Measurements from ENCODE around the gene FOXN4. TPM values are rescaled to one million over a fixed set of nuclear protein-coding genes. Genes with fewer than 3 reads are reported as not detected.

FOXN4 gene
- total and polyA plus RNA-seq, 2 donors (not counting 3 experiments of a cell fraction or from before 2014, with no cell fraction given), result not detected

- Histone ChIP-seq H3K9me1 (replicated peaks; ENCODE audit: control insufficient read depth, extremely low read depth, insufficient read depth, low read length) (no peaks in the 10 kb centered on the region), H3K4me2 (ENCODE audit: insufficient read depth, low read length) (peak overlapping the region; percentile 30), H3K9me3 (replicated peaks; ENCODE audit: control insufficient read depth, insufficient read depth, low read length) (no peaks in the 10 kb centered on the region), H3K27ac (ENCODE audit: insufficient read depth, low read depth, low read length) (no peak overlapping the region), H4K20me1 (replicated peaks; ENCODE audit: control insufficient read depth, extremely low read depth, insufficient read depth, low read length) (no peaks in the 10 kb centered on the region), H3K27me3 (ENCODE audit: control insufficient read depth in 2 of 2, insufficient read depth in 2 of 2, low read length in 2 of 2) (peaks cover 52 to 69% of the 10 kb centered on the region in 2 experiments), H3K4me3 (replicated peaks in 1 of 3; ENCODE audit: insufficient read depth in 1 of 3, low read depth in 1 of 3, low read length in 3 of 3) (peak overlapping the region in 1 of 3 experiments; percentile 12), H3K4me1 (ENCODE audit: control insufficient read depth, extremely low read depth, insufficient read depth, low read length) (peaks cover 2% of the 10 kb centered on the region), H2AFZ (ENCODE audit: low read depth, low read length) (peak overlapping the region; percentile 37), H3K9ac (replicated peaks; ENCODE audit: extremely low read depth, insufficient read depth, low read length) (no peak overlapping the region), H3K36me3 (ENCODE audit: control insufficient read depth in 2 of 2, extremely low read depth in 1 of 2, insufficient read depth in 2 of 2, low read length in 2 of 2) (no peaks in the 10 kb centered on the region), H3K79me2 (ENCODE audit: control insufficient read depth, insufficient read depth, low read length) (no peaks in the 10 kb centered on the region)
- TF ChIP-seq EZH2 (IDR thresholded peaks at IDR 0.05; ENCODE audit: borderline replicate concordance, low read depth, low read length, severe bottlenecking), result peak; percentile 91
- no peak for TF ChIP-seq GATA2 (IDR thresholded peaks at IDR 0.05; ENCODE audit: insufficient read depth, insufficient read length, low read depth, low read length)
- no peak for TF ChIP-seq MYC (IDR thresholded peaks at IDR 0.05; ENCODE audit: low read depth, low read length)
- DNase-seq (ENCODE audit: low read depth, low spot score) (no peak), FAIRE-seq (no peak)
- CTCF ChIA-PET, result interaction anchor here (1.5 kb wide), 1 partner anchor 84 kb away, joined by 4 read pairs; no protein-coding TSS in a partner anchor
- POLR2A ChIA-PET, result no interaction called here
- no TSS peak for BruUV-seq (replicated peaks)
- dilution Hi-C loops (cut with MboI; ENCODE audit: extremely low pct_ligation_motif_present, low sequenced_read_pairs), result no loop called here
- intact Hi-C loops (cut with micrococcal nuclease), result no loop called here
These were observed 530 bp upstream of the FOXN4 start for GRCh38 chr12:109309381-109310246.

GRCh38 chr12:109307051-109307450 is 2.0 kb downstream of the FOXN4 start:
- Histone ChIP-seq H3K4me2 (ENCODE audit: insufficient read depth, low read length) (no peak overlapping the region), H3K9me1 (replicated peaks; ENCODE audit: control insufficient read depth, extremely low read depth, insufficient read depth, low read length) (no peaks in the 10 kb centered on the region), H4K20me1 (replicated peaks; ENCODE audit: control insufficient read depth, extremely low read depth, insufficient read depth, low read length) (no peaks in the 10 kb centered on the region), H2AFZ (ENCODE audit: low read depth, low read length) (no peak overlapping the region), H3K79me2 (ENCODE audit: control insufficient read depth, insufficient read depth, low read length) (no peaks in the 10 kb centered on the region), H3K36me3 (ENCODE audit: control insufficient read depth in 2 of 2, extremely low read depth in 1 of 2, insufficient read depth in 2 of 2, low read length in 2 of 2) (no peaks in the 10 kb centered on the region), H3K4me3 (replicated peaks in 1 of 3; ENCODE audit: insufficient read depth in 1 of 3, low read depth in 1 of 3, low read length in 3 of 3) (no peak overlapping the region), H3K9ac (replicated peaks; ENCODE audit: extremely low read depth, insufficient read depth, low read length) (no peak overlapping the region), H3K4me1 (ENCODE audit: control insufficient read depth, extremely low read depth, insufficient read depth, low read length) (peaks cover 2% of the 10 kb centered on the region), H3K9me3 (replicated peaks; ENCODE audit: control insufficient read depth, insufficient read depth, low read length) (no peaks in the 10 kb centered on the region), H3K27ac (ENCODE audit: insufficient read depth, low read depth, low read length) (no peak overlapping the region), H3K27me3 (ENCODE audit: control insufficient read depth in 2 of 2, insufficient read depth in 2 of 2, low read length in 2 of 2) (peaks cover 52 to 61% of the 10 kb centered on the region in 2 experiments)
- dilution Hi-C loops (cut with MboI; ENCODE audit: extremely low pct_ligation_motif_present, low sequenced_read_pairs), result no loop called here
- POLR2A ChIA-PET, result no interaction called here
- intact Hi-C loops (cut with micrococcal nuclease), result no loop called here
- CTCF ChIA-PET, result no interaction called here
- no peak for DNase-seq (ENCODE audit: low read depth, low spot score)
- no TSS peak for BruUV-seq (replicated peaks)
- FAIRE-seq, result no peak
- no peak for TF ChIP-seq POLR2AphosphoS5 (IDR thresholded peaks at IDR 0.05; ENCODE audit: insufficient read depth, low read depth, low read length)
- TF ChIP-seq EZH2 (IDR thresholded peaks at IDR 0.05; ENCODE audit: borderline replicate concordance, low read depth, low read length, severe bottlenecking), result no peak
- no peak for TF ChIP-seq MAX (IDR thresholded peaks at IDR 0.05; ENCODE audit: insufficient read depth, insufficient read length)

Data from endothelial cell of umbilical vein (primary cell).